HG03139 (cell line): ENCODE data around the gene NME9.

ENCODE experiments used
- ATAC-seq: cut with Tn5 transposase; IDR thresholded peaks from one replicate; pipeline ENCODE4 v1.9.1; 2021; ENCODE audit not compliant: unreplicated experiment

The NME9 gene

GRCh38 chr3:138284957-138285477 is 44.6 kb downstream of the NME9 start:
- no peak for ATAC-seq

GRCh38 chr3:138284079-138284478 is 45.6 kb downstream of the NME9 start:
- no peak for ATAC-seq

GRCh38 chr3:138282836-138283235 is 46.8 kb downstream of the NME9 start:
- ATAC-seq = no peak

GRCh38 chr3:138281561-138281960 is 48.1 kb downstream of the NME9 start:
- no peak for ATAC-seq

GRCh38 chr3:138271189-138271794 is 58.4 kb downstream of the NME9 start:
- peak; percentile 58 for ATAC-seq

- ATAC-seq = no peak
These were observed 59.4 kb downstream of the NME9 start for GRCh38 chr3:138270245-138270644.

- ATAC-seq = no peak
These were observed 62.6 kb downstream of the NME9 start for GRCh38 chr3:138267083-138267482.

- no peak for ATAC-seq
These were observed 63.9 kb downstream of the NME9 start for GRCh38 chr3:138265745-138266144.

- no peak for ATAC-seq
These were observed 66.5 kb downstream of the NME9 start for GRCh38 chr3:138263104-138263503.

GRCh38 chr3:138260611-138261010 is 69.0 kb downstream of the NME9 start:
- ATAC-seq = no peak

GRCh38 chr3:138259126-138259525 is 70.5 kb downstream of the NME9 start:
- no peak for ATAC-seq

GRCh38 chr3:138257986-138258385 is 71.7 kb downstream of the NME9 start:
- ATAC-seq = no peak

GRCh38 chr3:138256022-138256421 is 73.6 kb downstream of the NME9 start:
- ATAC-seq = no peak

GRCh38 chr3:138254216-138254615 is 75.4 kb downstream of the NME9 start:
- no peak for ATAC-seq

- ATAC-seq = no peak
These were observed 76.0 kb downstream of the NME9 start for GRCh38 chr3:138253609-138254008.
